ENCODE data around the gene EBLN2. TPM values are rescaled to one million over a fixed set of nuclear protein-coding genes. Genes with fewer than 3 reads are reported as not detected.

EBLN2 gene
- total RNA-seq, 1 donor from 2014 or later = 15.3 TPM

DNA sequence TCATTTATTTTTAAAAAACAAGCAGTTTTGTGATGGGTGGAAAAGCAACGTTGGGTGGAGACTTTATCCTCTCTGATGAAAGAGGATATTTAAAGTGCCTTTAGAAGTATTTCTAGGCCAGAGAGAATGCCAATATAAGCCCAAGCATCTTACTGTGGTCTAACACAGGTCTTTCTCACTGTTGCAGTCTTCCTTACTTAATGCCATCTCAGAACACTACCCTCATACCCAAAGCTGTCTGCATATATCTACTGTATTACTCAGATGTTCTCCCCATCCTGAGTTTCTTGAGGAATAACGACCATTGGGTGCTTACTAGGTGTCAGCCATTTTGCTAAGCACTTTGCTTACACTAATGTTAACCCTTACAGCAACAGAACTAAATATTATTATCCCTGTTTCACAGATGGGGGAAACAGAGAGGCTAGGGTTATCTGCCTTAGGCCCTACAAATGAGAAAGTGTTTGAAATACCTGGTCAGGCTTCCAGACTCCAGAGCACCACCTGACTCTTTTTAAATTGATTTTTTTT is 29.8 kb upstream of the EBLN2 start:
- Histone ChIP-seq H3K9me3 (ENCODE audit: low read depth) (no peaks in the 10 kb centered on the region), H3K4me1 (peaks cover 3% of the 10 kb centered on the region), H3K27me3 (no peaks in the 10 kb centered on the region), H3K27ac (no peak overlapping the region), H3F3A (ENCODE audit: low read depth) (peaks cover 8% of the 10 kb centered on the region), H3K4me3 (no peak overlapping the region), H4K20me1 (ENCODE audit: low read depth) (peaks cover 98% of the 10 kb centered on the region), H2AFZ (replicated peaks) (no peak overlapping the region), H3K36me3 (peaks cover 3% of the 10 kb centered on the region), H3K79me2 (ENCODE audit: low read depth) (no peaks in the 10 kb centered on the region), H3K4me2 (no peak overlapping the region), H3K9ac (no peak overlapping the region)
- Mint-ChIP-seq H3K4me3 (no peak overlapping the region), H3K9me3 (peaks cover 53% of the 10 kb centered on the region), H3K4me1 (peaks cover 9% of the 10 kb centered on the region), H3K27me3 (ENCODE audit: insufficient read depth, low read depth) (peaks cover 2% of the 10 kb centered on the region), H3K27ac (no peak overlapping the region), H3K36me3 (peaks cover 60% of the 10 kb centered on the region)
- TF ChIP-seq EZH2 (IDR thresholded peaks at IDR 0.05) (no peak), EZH2phosphoT487 (IDR thresholded peaks at IDR 0.05) (no peak)
- TF ChIP-seq, protein P1, sequence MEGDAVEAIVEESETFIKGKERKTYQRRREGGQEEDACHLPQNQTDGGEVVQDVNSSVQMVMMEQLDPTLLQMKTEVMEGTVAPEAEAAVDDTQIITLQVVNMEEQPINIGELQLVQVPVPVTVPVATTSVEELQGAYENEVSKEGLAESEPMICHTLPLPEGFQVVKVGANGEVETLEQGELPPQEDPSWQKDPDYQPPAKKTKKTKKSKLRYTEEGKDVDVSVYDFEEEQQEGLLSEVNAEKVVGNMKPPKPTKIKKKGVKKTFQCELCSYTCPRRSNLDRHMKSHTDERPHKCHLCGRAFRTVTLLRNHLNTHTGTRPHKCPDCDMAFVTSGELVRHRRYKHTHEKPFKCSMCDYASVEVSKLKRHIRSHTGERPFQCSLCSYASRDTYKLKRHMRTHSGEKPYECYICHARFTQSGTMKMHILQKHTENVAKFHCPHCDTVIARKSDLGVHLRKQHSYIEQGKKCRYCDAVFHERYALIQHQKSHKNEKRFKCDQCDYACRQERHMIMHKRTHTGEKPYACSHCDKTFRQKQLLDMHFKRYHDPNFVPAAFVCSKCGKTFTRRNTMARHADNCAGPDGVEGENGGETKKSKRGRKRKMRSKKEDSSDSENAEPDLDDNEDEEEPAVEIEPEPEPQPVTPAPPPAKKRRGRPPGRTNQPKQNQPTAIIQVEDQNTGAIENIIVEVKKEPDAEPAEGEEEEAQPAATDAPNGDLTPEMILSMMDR (IDR thresholded peaks at IDR 0.05) = no peak
- no peak for DNase-seq (ENCODE audit: low spot score)

DNA sequence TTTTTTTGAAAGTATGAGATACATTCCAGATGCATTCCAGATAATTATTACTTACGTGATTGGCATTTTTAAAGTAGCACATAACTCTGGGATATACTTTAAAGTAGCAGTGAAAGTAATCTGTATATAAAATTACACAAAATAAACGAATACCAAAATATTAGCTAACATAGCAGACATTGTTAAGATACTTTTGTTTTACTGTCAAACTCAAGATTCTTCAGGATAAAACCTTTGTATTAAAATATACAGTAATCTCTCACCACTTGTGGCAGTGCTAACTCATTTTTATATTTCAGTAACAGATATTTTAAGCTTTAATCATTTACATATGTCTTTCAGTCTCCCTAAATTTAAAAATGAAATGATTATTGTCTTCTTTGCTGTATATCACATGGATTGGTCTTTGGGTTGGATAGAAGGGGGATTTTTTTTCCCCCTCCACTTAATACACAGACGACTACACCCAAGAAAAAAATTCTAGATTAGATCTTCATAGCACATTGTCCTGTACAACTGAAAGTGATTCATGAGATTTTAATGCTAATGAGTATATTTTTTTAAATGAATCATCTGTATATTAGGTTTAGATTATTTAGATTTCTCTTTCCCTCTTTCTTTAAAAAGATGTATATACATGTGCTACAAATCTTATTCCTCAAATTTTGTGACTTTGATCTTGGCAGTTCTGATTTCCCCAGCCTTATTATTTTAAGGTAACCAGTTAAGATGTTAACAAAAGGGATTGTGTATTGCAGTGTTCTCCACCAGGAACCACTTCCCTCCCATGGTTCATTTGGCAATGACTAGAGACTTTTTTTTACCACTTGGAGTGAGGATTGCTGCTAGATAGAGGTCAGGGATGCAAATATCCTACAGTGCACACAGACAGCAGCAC is 24.5 kb upstream of the EBLN2 start:
- Mint-ChIP-seq H3K4me3 (no peak overlapping the region), H3K27me3 (ENCODE audit: insufficient read depth, low read depth) (no peaks in the 10 kb centered on the region), H3K9me3 (peaks cover 20% of the 10 kb centered on the region), H3K36me3 (peaks cover 38% of the 10 kb centered on the region), H3K4me1 (peaks cover 22% of the 10 kb centered on the region), H3K27ac (no peak overlapping the region)
- H3K36me3 ChIP-seq = no peaks in the 10 kb centered on the region
- no peaks in the 10 kb centered on the region for H3K27me3 ChIP-seq
- H3F3A ChIP-seq (ENCODE audit: low read depth) = peaks cover 8% of the 10 kb centered on the region
- H3K4me2 ChIP-seq = no peak overlapping the region
- peaks cover 14% of the 10 kb centered on the region for H3K4me1 ChIP-seq
- TF ChIP-seq EZH2phosphoT487 (IDR thresholded peaks at IDR 0.05) (no peak), EZH2 (IDR thresholded peaks at IDR 0.05) (no peak)
- TF ChIP-seq, protein P1 (IDR thresholded peaks at IDR 0.05) = no peak
- H2AFZ ChIP-seq (replicated peaks) = no peak overlapping the region
- no peak for DNase-seq (ENCODE audit: low spot score)
- H4K20me1 ChIP-seq (ENCODE audit: low read depth) = peaks cover 100% of the 10 kb centered on the region
- no peak overlapping the region for H3K27ac ChIP-seq
- no peak overlapping the region for H3K4me3 ChIP-seq
- H3K9me3 ChIP-seq (ENCODE audit: low read depth) = no peaks in the 10 kb centered on the region
- H3K79me2 ChIP-seq (ENCODE audit: low read depth) = no peaks in the 10 kb centered on the region
- no peak overlapping the region for H3K9ac ChIP-seq

- Histone ChIP-seq H3K36me3 (no peaks in the 10 kb centered on the region), H3K4me3 (no peak overlapping the region), H3K4me2 (no peak overlapping the region), H3K4me1 (peaks cover 11% of the 10 kb centered on the region), H3K27ac (no peak overlapping the region), H3F3A (ENCODE audit: low read depth) (peaks cover 9% of the 10 kb centered on the region), H3K79me2 (ENCODE audit: low read depth) (no peaks in the 10 kb centered on the region), H3K9me3 (ENCODE audit: low read depth) (no peaks in the 10 kb centered on the region), H3K9ac (no peak overlapping the region), H2AFZ (replicated peaks) (no peak overlapping the region), H3K27me3 (no peaks in the 10 kb centered on the region), H4K20me1 (ENCODE audit: low read depth) (peaks cover 100% of the 10 kb centered on the region)
- Mint-ChIP-seq H3K9me3 (peaks cover 5% of the 10 kb centered on the region), H3K4me3 (no peak overlapping the region), H3K27ac (no peak overlapping the region), H3K36me3 (peaks cover 22% of the 10 kb centered on the region), H3K4me1 (peaks cover 14% of the 10 kb centered on the region), H3K27me3 (ENCODE audit: insufficient read depth, low read depth) (no peaks in the 10 kb centered on the region)
- DNase-seq (ENCODE audit: low spot score) = no peak
- TF ChIP-seq EZH2phosphoT487 (IDR thresholded peaks at IDR 0.05) (no peak), EZH2 (IDR thresholded peaks at IDR 0.05) (no peak)
- TF ChIP-seq, protein P1 (IDR thresholded peaks at IDR 0.05) = no peak
Observed at GRCh38 chr3:73041537-73041936, 19.9 kb upstream of the EBLN2 start.

Measured in neural progenitor cell (in vitro differentiated cells).